GM12878 (cell line): ENCODE results near the gene LRP3. TPM values are rescaled to one million over a fixed set of nuclear protein-coding genes. Genes with fewer than 3 reads are reported as not detected.

Experiments
- ATAC-seq: fragments of 200-7000 bp; cut with Tn5 transposase; 3 replicates; pipeline ENCODE4 v1.9.1; 2020; ENCODE audit warnings: mild to moderate bottlenecking, moderate library complexity
- BruUV-seq: library from RNA; stranded (reverse); fragments of 400-500 nt; replicated peaks from 2 replicates; lab custom pipeline; 2021; lab: Mats Ljungman, UMichigan
- CTCF ChIA-PET: fragments of 300-600 bp; sonication (Branson Sonifier 250); formaldehyde crosslinking; extraction: SDS; loops from one replicate; lab custom pipeline; 2021; ENCODE audit warnings: inconsistent platforms; lab: Yijun Ruan, JAX
- POLR2A ChIA-PET: fragments of 350-600 bp; formaldehyde crosslinking; extraction: SDS; loops from one replicate; lab custom pipeline; 2021; ENCODE audit warnings: inconsistent platforms; lab: Charles Lee
- RAD21 ChIA-PET: fragments of 300-600 bp; sonication (Branson Sonifier 250); formaldehyde crosslinking; loops from one replicate; lab custom pipeline; 2023; ENCODE audit warnings: antibody characterized with exemption; ENCODE audit not compliant: unreplicated experiment; lab: Charles Lee
- SMC1A ChIA-PET: fragments of 300-600 bp; sonication (Branson Sonifier 250); formaldehyde crosslinking; loops from one replicate; lab custom pipeline; 2023; ENCODE audit not compliant: unreplicated experiment, uncharacterized antibody; lab: Charles Lee
- DNase-seq: peaks from one replicate; pipeline ENCODE4 v3.0.0-alpha.2; 2011; ENCODE audit warnings: low read depth, low spot score
- FAIRE-seq: peaks from 3 replicates; lab custom pipeline; 2011; peaks lifted over from hg19 to GRCh38; lab: Jason Lieb, UNC
- H2AFZ ChIP-seq: 2 replicates; pipeline ENCODE4 v1.6.0; 2011; ENCODE audit warnings: low read depth, low read length, control low read depth; ENCODE audit not compliant: control insufficient read depth
- H3K27ac ChIP-seq: 2 replicates; pipeline ENCODE4 v1.5.1; 2011; ENCODE audit warnings: control low read depth; ENCODE audit not compliant: control insufficient read depth, insufficient read depth
- H3K27me3 ChIP-seq, 2 experiments: replicated peaks in 1 of 2; 2 replicates each; pipeline versions ENCODE4 v1.6.0 to v1.6.1; 2011; ENCODE audit warnings: low read length in 1 of 2; ENCODE audit not compliant: control insufficient read depth in 2 of 2, insufficient read depth in 2 of 2
- H3K36me3 ChIP-seq, 2 experiments: 2 replicates each; pipeline ENCODE4 v1.5.1; 2011; ENCODE audit warnings: low read length in 1 of 2; ENCODE audit not compliant: control insufficient read depth in 2 of 2, insufficient read depth in 2 of 2
- H3K4me1 ChIP-seq: 2 replicates; pipeline ENCODE4 v1.6.1; 2011; ENCODE audit warnings: mild to moderate bottlenecking, low read length, moderate library complexity, mixed read lengths; ENCODE audit not compliant: control insufficient read depth, insufficient read depth
- H3K4me2 ChIP-seq: 2 replicates; pipeline ENCODE4 v1.6.0; 2011; ENCODE audit warnings: control low read depth; ENCODE audit not compliant: control insufficient read depth, insufficient read depth
- H3K4me3 ChIP-seq: fragments of 200-600 bp; sonication (generic); 2 replicates; pipeline ENCODE4 v1.5.1; 2016
- H3K79me2 ChIP-seq: 2 replicates; pipeline ENCODE4 v1.6.0; 2011; ENCODE audit warnings: low read length; ENCODE audit not compliant: control insufficient read depth, insufficient read depth
- H3K9ac ChIP-seq: 2 replicates; pipeline ENCODE4 v1.8.0; 2011; ENCODE audit warnings: low read length, control low read depth, mixed read lengths; ENCODE audit not compliant: control insufficient read depth, insufficient read depth
- H3K9me3 ChIP-seq: replicated peaks from 3 replicates; pipeline ENCODE4 v1.5.1; 2011; ENCODE audit warnings: mild to moderate bottlenecking, low read length; ENCODE audit not compliant: control insufficient read depth, insufficient read depth
- H4K20me1 ChIP-seq: 2 replicates; pipeline ENCODE4 v1.6.0; 2011; ENCODE audit not compliant: control insufficient read depth, insufficient read depth
- BACH1 ChIP-seq: fragments of 450-650 bp; IDR thresholded peaks from 2 replicates; pipeline ENCODE4 v1.6.1; 2017; ENCODE audit warnings: mild to moderate bottlenecking, borderline replicate concordance
- EED ChIP-seq: sonication (generic); IDR thresholded peaks from 2 replicates; pipeline ENCODE4 v1.6.1; 2016; ENCODE audit warnings: antibody characterized with exemption, low read depth
- ETV6 ChIP-seq, 2 experiments: fragments of 450-650 bp in 1 of 2; IDR thresholded peaks in 1 of 2; conservative IDR thresholded peaks in 1 of 2; 2 replicates each; pipeline ENCODE4 v1.6.1; 2014; ENCODE audit warnings: antibody characterized with exemption in 1 of 2, borderline replicate concordance in 1 of 2, low read depth in 1 of 2, mild to moderate bottlenecking in 1 of 2, moderate library complexity in 1 of 2
- HDAC6 ChIP-seq: fragments of 200-600 bp; sonication (generic); IDR thresholded peaks from one replicate; pipeline ENCODE4 v1.8.0; 2017; ENCODE audit warnings: antibody characterized with exemption; ENCODE audit not compliant: unreplicated experiment
- KDM1A ChIP-seq: fragments of 200-600 bp; sonication (generic); IDR thresholded peaks from 2 replicates; pipeline ENCODE4 v1.6.1; 2016; ENCODE audit warnings: borderline replicate concordance
- MTA3 ChIP-seq: IDR thresholded peaks from 2 replicates; pipeline ENCODE4 v1.6.1; 2012; ENCODE audit warnings: low read length, inconsistent platforms, borderline replicate concordance
- NR2C1 ChIP-seq: fragments of 450-650 bp; IDR thresholded peaks from 2 replicates; pipeline ENCODE4 v1.6.1; 2017; ENCODE audit warnings: antibody characterized with exemption, mild to moderate bottlenecking, moderate library complexity
- PAX8 ChIP-seq: fragments of 450-650 bp; IDR thresholded peaks from 2 replicates; pipeline ENCODE4 v1.6.1; 2017; ENCODE audit warnings: mild to moderate bottlenecking, moderate library complexity
- PML ChIP-seq: IDR thresholded peaks from 2 replicates; pipeline ENCODE4 v1.6.1; 2012; ENCODE audit warnings: low read length, inconsistent platforms
- RCOR1 ChIP-seq: conservative IDR thresholded peaks from 2 replicates; pipeline ENCODE4 v1.6.1; 2012; ENCODE audit warnings: low read depth, low read length, improper control_type of control experiment
- RFX5 ChIP-seq: IDR thresholded peaks from 2 replicates; pipeline ENCODE4 v1.6.1; 2011; ENCODE audit warnings: low read depth, low read length, improper control_type of control experiment
- SP1 ChIP-seq: IDR thresholded peaks from one replicate; pipeline ENCODE4 v1.6.1; 2011; ENCODE audit warnings: low read depth, low read length
- WGBS: methylation state at CpG from one replicate; pipeline ENCODE4 v1.1.6; 2016; ENCODE audit warnings: low lambda C conversion rate; ENCODE audit not compliant: insufficient replicate concordance, insufficient coverage; ENCODE audit errors: missing lambda C conversion rate; 5-methylcytosine and 5-hydroxymethylcytosine counted together
- in situ Hi-C: fragments of 300-500 bp; cut with MboI; formaldehyde crosslinking; loops from 9 replicates; pipeline ENCODE4 v1.14.3; 2018; ENCODE audit warnings: mixed read lengths
- intact Hi-C: fragments of 100-400 bp; cut with micrococcal nuclease; formaldehyde crosslinking; loops from one replicate; pipeline ENCODE4 v1.14.2; 2022; ENCODE audit not compliant: unreplicated experiment
- polyA plus RNA-seq, 11 experiments: library from polyadenylated mRNA; depleted of rRNA in 4 of 11; unstranded in 6 of 11; stranded (reverse) in 5 of 11; fragments of >200 nt; fragmentation: Nextera tagmentation in 4 of 11; fragmentation: Illumina TruSeq in 1 of 11; extraction: Ambion mirVana in 4 of 11; extraction: Trizol in 1 of 11; gene quantifications; 1 replicate in 1 of 11; 2 replicates in 10 of 11; pipeline versions ENCODE4 v1.2.1 to v1.2.3, GENCODE V29; 2011 to 2016; ENCODE audit warnings: inconsistent platforms in 2 of 11, missing spikeins in 2 of 11, low read depth in 1 of 11
- total RNA-seq, 4 experiments: library from RNA; depleted of rRNA in 3 of 4; stranded (reverse); fragments of >200 nt in 3 of 4; fragmentation: Illumina TruSeq in 1 of 4; extraction: Trizol in 1 of 4; gene quantifications; 2 replicates each; pipeline versions ENCODE4 v1.2.1 to v1.2.3, GENCODE V29; 2013 to 2021
- TF ChIP-seq, protein P1 (sequence below): fragments of 450-650 bp; conservative IDR thresholded peaks from 2 replicates; pipeline ENCODE4 v1.6.1; 2017; ENCODE audit warnings: mild to moderate bottlenecking, moderate library complexity
- TF ChIP-seq, protein P2 (sequence below): fragments of 450-650 bp; IDR thresholded peaks from 2 replicates; pipeline ENCODE4 v1.6.1; 2016; ENCODE audit warnings: mild to moderate bottlenecking
- TF ChIP-seq, protein P3 (sequence below): fragments of 450-650 bp; IDR thresholded peaks from 2 replicates; pipeline ENCODE4 v1.6.1; 2017; ENCODE audit warnings: mild to moderate bottlenecking, moderate library complexity

Gene LRP3
- total and polyA plus RNA-seq, 10 of the 15 experiments (the other 5 are each of a cell fraction or from before 2014, with no cell fraction given) = 0.12 to 3.2 (median 0.64) TPM; not detected in 2

DNA sequence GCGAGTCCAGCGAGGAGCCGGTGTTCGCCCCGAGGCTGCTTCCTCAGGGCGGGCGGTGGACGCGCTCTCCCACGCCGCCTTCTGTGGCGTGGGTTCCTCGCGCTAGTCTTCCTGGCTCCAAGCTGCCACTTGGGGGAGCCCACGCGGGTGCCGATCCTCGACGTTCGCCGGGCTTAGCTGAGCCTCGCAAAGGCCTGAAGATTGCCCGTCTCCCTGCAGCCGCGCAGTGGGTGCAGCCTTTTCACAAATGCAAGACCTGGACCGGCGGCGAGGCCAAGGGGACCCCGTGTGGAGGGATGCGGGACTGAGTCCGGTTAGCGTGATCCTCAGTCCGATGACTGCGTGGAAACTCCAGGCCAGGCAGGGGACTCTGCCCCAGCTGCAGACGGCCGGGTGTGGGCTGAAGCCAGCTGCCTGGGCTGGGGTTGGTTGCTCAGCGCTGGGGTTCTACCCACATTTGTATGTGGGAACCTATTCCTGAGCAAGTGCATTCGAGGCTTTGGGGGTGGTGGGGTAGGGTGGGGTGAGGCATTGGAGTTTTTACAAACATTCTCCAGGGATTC, 16.6 kb upstream of the LRP3 start:
- FAIRE-seq (no peak), ATAC-seq (peak; percentile 43), DNase-seq (no peak)
- Histone ChIP-seq H3K4me1 (peaks cover 12% of the 10 kb centered on the region), H3K36me3 (no peaks in the 10 kb centered on the region), H3K9ac (no peak overlapping the region; the same call in 1 of the 2 replicates), H2AFZ (peak overlapping the region; percentile 37), H3K27me3 (no peaks in the 10 kb centered on the region), H4K20me1 (no peaks in the 10 kb centered on the region), H3K79me2 (peaks cover 7% of the 10 kb centered on the region), H3K27ac (no peak overlapping the region), H3K4me2 (peak overlapping the region; percentile 83), H3K9me3 (no peaks in the 10 kb centered on the region), H3K4me3 (peak overlapping the region; percentile 55; the same call in 1 of the 2 replicates)
- in situ Hi-C loops (no loop called here), intact Hi-C loops (loop anchor here (2.0 to 5.0 kb wide), 3 partner anchors 33 to 195 kb away; partner anchors contain the start of gene CEBPG)
- ChIA-PET SMC1A (interaction anchor here (0.5 to 2.2 kb wide), 6 partner anchors 13 to 204 kb away, joined by 3 to 8 read pairs (median 4); no protein-coding TSS in a partner anchor), RAD21 (interaction anchor here (1.0 to 1.7 kb wide), 4 partner anchors 43 to 197 kb away, joined by 3 to 9 read pairs (median 4); partner anchors contain the start of genes CEBPG and GPATCH1), POLR2A (interaction anchor here (0.6 to 2.6 kb wide), 3 partner anchors 14 to 98 kb away, joined by 3 to 9 read pairs (median 4); no protein-coding TSS in a partner anchor), CTCF (interaction anchor here (0.8 to 5.9 kb wide), 9 partner anchors 8 to 206 kb away, joined by 3 to 25 read pairs (median 7); partner anchors contain the start of genes CEP89, FAAP24 and GPATCH1)
- no TSS peak for BruUV-seq
- under 1% methylated on average over 33 of the region's 38 CpGs for WGBS
- TF ChIP-seq SP1 (no peak), BACH1 (peak; percentile 97; the same call in 1 of the 2 replicates), KDM1A (no peak), HDAC6 (no peak), NR2C1 (no peak), EED (no peak), RCOR1 (no peak), PML (no peak), RFX5 (0 out of 2 replicates have a peak, but pooled peaks have one; percentile 18), MTA3 (no peak), ETV6 (conservative IDR thresholded peaks at IDR 0.05 in 1 of 2, IDR thresholded peaks at IDR 0.05 in 1 of 2; ENCODE audit: borderline replicate concordance in 1 of 2, low read depth in 1 of 2) (no peak), PAX8 (no peak)
- TF ChIP-seq, protein P1, sequence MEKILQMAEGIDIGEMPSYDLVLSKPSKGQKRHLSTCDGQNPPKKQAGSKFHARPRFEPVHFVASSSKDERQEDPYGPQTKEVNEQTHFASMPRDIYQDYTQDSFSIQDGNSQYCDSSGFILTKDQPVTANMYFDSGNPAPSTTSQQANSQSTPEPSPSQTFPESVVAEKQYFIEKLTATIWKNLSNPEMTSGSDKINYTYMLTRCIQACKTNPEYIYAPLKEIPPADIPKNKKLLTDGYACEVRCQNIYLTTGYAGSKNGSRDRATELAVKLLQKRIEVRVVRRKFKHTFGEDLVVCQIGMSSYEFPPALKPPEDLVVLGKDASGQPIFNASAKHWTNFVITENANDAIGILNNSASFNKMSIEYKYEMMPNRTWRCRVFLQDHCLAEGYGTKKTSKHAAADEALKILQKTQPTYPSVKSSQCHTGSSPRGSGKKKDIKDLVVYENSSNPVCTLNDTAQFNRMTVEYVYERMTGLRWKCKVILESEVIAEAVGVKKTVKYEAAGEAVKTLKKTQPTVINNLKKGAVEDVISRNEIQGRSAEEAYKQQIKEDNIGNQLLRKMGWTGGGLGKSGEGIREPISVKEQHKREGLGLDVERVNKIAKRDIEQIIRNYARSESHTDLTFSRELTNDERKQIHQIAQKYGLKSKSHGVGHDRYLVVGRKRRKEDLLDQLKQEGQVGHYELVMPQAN = peak; percentile 70
- TF ChIP-seq, protein P2, sequence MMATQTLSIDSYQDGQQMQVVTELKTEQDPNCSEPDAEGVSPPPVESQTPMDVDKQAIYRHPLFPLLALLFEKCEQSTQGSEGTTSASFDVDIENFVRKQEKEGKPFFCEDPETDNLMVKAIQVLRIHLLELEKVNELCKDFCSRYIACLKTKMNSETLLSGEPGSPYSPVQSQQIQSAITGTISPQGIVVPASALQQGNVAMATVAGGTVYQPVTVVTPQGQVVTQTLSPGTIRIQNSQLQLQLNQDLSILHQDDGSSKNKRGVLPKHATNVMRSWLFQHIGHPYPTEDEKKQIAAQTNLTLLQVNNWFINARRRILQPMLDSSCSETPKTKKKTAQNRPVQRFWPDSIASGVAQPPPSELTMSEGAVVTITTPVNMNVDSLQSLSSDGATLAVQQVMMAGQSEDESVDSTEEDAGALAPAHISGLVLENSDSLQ = no peak; the same call in 1 of the 2 replicates
- TF ChIP-seq, protein P3, sequence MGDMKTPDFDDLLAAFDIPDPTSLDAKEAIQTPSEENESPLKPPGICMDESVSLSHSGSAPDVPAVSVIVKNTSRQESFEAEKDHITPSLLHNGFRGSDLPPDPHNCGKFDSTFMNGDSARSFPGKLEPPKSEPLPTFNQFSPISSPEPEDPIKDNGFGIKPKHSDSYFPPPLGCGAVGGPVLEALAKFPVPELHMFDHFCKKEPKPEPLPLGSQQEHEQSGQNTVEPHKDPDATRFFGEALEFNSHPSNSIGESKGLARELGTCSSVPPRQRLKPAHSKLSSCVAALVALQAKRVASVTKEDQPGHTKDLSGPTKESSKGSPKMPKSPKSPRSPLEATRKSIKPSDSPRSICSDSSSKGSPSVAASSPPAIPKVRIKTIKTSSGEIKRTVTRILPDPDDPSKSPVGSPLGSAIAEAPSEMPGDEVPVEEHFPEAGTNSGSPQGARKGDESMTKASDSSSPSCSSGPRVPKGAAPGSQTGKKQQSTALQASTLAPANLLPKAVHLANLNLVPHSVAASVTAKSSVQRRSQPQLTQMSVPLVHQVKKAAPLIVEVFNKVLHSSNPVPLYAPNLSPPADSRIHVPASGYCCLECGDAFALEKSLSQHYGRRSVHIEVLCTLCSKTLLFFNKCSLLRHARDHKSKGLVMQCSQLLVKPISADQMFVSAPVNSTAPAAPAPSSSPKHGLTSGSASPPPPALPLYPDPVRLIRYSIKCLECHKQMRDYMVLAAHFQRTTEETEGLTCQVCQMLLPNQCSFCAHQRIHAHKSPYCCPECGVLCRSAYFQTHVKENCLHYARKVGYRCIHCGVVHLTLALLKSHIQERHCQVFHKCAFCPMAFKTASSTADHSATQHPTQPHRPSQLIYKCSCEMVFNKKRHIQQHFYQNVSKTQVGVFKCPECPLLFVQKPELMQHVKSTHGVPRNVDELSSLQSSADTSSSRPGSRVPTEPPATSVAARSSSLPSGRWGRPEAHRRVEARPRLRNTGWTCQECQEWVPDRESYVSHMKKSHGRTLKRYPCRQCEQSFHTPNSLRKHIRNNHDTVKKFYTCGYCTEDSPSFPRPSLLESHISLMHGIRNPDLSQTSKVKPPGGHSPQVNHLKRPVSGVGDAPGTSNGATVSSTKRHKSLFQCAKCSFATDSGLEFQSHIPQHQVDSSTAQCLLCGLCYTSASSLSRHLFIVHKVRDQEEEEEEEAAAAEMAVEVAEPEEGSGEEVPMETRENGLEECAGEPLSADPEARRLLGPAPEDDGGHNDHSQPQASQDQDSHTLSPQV = no peak
